Lung (tissue), 12 donors: ENCODE results near the gene HCFC2. TPM values are rescaled to one million over a fixed set of nuclear protein-coding genes. Genes with fewer than 3 reads are reported as not detected.

Source experiments
- ATAC-seq: fragments of 200-7000 bp; cut with Tn5 transposase; one replicate; pipeline ENCODE4 v1.9.1; 2020; ENCODE audit warnings: moderate number of reproducible peaks; ENCODE audit not compliant: insufficient read depth, low FRiP score
- DNase-seq, 3 donors: peaks; one replicate each; pipeline ENCODE4 v3.0.0-alpha.2; 2013 to 2017
- H3K27ac ChIP-seq, 2 donors: one replicate each; pipeline ENCODE4 v1.5.1; 2013; ENCODE audit warnings: mild to moderate bottlenecking in 2 of 2, moderate library complexity in 2 of 2, control low read depth in 1 of 2, inconsistent platforms in 1 of 2, low read depth in 1 of 2, low read length in 1 of 2
- H3K27me3 ChIP-seq, 3 donors: one replicate each; pipeline ENCODE4 v1.5.1; 2013; ENCODE audit warnings: low read length in 2 of 3; ENCODE audit not compliant: control insufficient read depth in 3 of 3, insufficient read depth in 3 of 3
- H3K36me3 ChIP-seq, 4 donors: one replicate each; pipeline ENCODE4 v1.5.1; 2013; ENCODE audit warnings: low read length in 4 of 4, mild to moderate bottlenecking in 1 of 4, moderate library complexity in 1 of 4; ENCODE audit not compliant: control insufficient read depth in 4 of 4, insufficient read depth in 4 of 4
- H3K4me1 ChIP-seq, 5 donors: one replicate each; pipeline ENCODE4 v1.5.1; 2013; ENCODE audit warnings: low read length in 5 of 5, mild to moderate bottlenecking in 2 of 5, moderate library complexity in 1 of 5; ENCODE audit not compliant: control insufficient read depth in 5 of 5, insufficient read depth in 5 of 5
- H3K4me3 ChIP-seq: one replicate; pipeline ENCODE4 v1.5.1; 2013; ENCODE audit warnings: mild to moderate bottlenecking, control low read depth, moderate library complexity
- H3K9ac ChIP-seq, 2 donors: one replicate each; pipeline ENCODE4 v1.5.1; 2013; ENCODE audit warnings: low read length in 2 of 2, control low read depth in 1 of 2; ENCODE audit not compliant: insufficient read depth in 1 of 2
- H3K9me3 ChIP-seq, 4 donors: one replicate each; pipeline ENCODE4 v1.5.1; 2013; ENCODE audit warnings: low read length in 3 of 4, mild to moderate bottlenecking in 1 of 4, moderate library complexity in 1 of 4; ENCODE audit not compliant: control insufficient read depth in 4 of 4, insufficient read depth in 3 of 4
- WGBS, 2 donors: extraction: QIAGEN DNeasy Blood & Tissue Kit; methylation state at CpG; one replicate each; pipeline ENCODE4 v1.1.7; 2013; 5-methylcytosine and 5-hydroxymethylcytosine counted together
- polyA plus RNA-seq, 2 donors: library from polyadenylated mRNA; stranded (reverse); fragments of 200-250 nt; gene quantifications; one replicate each; pipeline ENCODE4 v1.2.1, GENCODE V29; 2013
- total RNA-seq, 2 donors: library from RNA; depleted of rRNA in 1 of 2; stranded (reverse); fragments of >200 nt in 1 of 2; gene quantifications; one replicate each; pipeline ENCODE4 v1.2.1, GENCODE V29; 2014 to 2021
- TF ChIP-seq, protein P1 (sequence below): IDR thresholded peaks from 2 replicates; pipeline ENCODE4 v1.5.1; 2012; ENCODE audit warnings: mild to moderate bottlenecking; ENCODE audit errors: control extremely low read depth, extremely low read depth
- donor health status: control.
- donor health status: control.
- donor health status: Bipolar disorder and iron deficiency.
- donor health status: healthy.
- donor health status: DM: yes; HTN: yes; CAD: no.

The HCFC2 gene
- total and polyA plus RNA-seq, 4 donors: 5.8 to 30.5 (median 10.8) TPM

DNA sequence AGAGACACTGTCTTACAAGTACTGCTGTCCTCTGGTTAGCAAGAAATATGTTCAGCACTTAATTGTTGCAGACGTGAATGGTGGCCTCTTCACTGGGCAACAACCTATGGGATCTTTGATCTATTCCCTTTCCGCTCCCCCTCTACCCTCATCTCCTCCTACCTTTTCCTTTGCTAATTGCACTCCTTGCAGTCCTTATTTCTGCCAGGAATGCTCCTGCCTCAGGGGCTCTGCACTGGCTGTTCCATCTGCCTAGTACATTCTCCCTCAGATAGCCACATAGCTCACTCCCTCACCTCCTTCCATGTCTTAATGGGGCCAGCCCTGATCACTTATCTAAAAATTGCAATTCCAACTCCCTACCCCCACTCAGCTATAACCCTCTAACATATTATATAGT is 78.2 kb downstream of the HCFC2 start:
- TF ChIP-seq, protein P1, sequence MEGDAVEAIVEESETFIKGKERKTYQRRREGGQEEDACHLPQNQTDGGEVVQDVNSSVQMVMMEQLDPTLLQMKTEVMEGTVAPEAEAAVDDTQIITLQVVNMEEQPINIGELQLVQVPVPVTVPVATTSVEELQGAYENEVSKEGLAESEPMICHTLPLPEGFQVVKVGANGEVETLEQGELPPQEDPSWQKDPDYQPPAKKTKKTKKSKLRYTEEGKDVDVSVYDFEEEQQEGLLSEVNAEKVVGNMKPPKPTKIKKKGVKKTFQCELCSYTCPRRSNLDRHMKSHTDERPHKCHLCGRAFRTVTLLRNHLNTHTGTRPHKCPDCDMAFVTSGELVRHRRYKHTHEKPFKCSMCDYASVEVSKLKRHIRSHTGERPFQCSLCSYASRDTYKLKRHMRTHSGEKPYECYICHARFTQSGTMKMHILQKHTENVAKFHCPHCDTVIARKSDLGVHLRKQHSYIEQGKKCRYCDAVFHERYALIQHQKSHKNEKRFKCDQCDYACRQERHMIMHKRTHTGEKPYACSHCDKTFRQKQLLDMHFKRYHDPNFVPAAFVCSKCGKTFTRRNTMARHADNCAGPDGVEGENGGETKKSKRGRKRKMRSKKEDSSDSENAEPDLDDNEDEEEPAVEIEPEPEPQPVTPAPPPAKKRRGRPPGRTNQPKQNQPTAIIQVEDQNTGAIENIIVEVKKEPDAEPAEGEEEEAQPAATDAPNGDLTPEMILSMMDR: no peak
- H3K4me1 ChIP-seq: peaks cover 0 to 8% (median 6%) of the 10 kb centered on the region in 5 donors
- WGBS, 2 donors: 86 to 91% methylated on average over 2 of the region's 2 CpGs
- no peaks in the 10 kb centered on the region for H3K9me3 ChIP-seq
- ATAC-seq (no peak), DNase-seq (no peak)
- no peaks in the 10 kb centered on the region for H3K27me3 ChIP-seq
- no peak overlapping the region for H3K9ac ChIP-seq
- H3K27ac ChIP-seq: no peak overlapping the region
- H3K4me3 ChIP-seq: no peak overlapping the region
- H3K36me3 ChIP-seq: no peaks in the 10 kb centered on the region

DNA sequence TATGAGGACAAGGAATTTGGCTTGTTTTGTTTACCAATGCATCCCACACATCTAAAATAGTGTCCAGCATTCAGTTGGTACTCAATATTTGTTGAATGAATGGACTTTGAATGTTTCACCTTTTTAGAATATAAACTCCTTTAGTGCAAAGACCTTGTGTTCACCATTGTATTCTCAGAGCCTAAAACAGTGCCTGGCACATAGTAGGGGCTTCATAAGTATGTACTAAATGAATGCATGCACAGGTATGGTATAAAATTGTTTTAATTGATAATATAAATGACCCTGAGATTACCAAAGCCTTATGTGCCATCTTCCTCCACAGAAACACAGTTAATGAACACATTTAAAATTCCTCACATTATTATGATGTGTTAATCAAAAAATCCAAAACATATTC is 78.7 kb downstream of the HCFC2 start:
- H3K4me3 ChIP-seq: no peak overlapping the region
- TF ChIP-seq, protein P1: no peak
- H3K4me1 ChIP-seq: peaks cover 0 to 8% (median 6%) of the 10 kb centered on the region in 5 donors
- no peaks in the 10 kb centered on the region for H3K9me3 ChIP-seq
- ATAC-seq: no peak
- DNase-seq: no peak
- no peaks in the 10 kb centered on the region for H3K36me3 ChIP-seq
- no peak overlapping the region for H3K9ac ChIP-seq
- H3K27me3 ChIP-seq: no peaks in the 10 kb centered on the region
- no peak overlapping the region for H3K27ac ChIP-seq

DNA sequence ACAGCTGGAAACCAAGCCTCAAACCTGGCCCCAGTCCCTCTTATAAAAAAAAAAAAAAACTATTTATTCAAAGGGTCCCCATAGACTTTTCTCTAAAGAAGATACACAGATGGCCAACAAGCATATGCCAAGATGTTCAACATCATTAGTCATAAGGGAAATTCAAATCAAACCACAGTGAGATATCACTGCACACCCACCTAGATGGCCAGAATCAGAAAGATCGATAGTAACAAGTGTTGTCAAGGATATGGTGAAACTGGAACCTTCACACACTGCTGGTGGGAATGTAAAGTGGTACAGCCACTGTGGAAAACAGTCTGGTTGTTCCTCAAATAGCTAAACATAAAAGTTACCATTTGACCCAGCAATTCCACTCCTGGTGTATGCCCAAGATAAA is 79.6 kb downstream of the HCFC2 start:
- Histone ChIP-seq H3K36me3 (no peaks in the 10 kb centered on the region), H3K9ac (no peak overlapping the region), H3K4me3 (no peak overlapping the region), H3K27me3 (no peaks in the 10 kb centered on the region), H3K27ac (no peak overlapping the region), H3K4me1 (peaks cover 0 to 2% (median 0%) of the 10 kb centered on the region in 5 donors), H3K9me3 (no peaks in the 10 kb centered on the region)
- WGBS, 2 donors: 91 to 97% methylated on average over 1 of the region's 1 CpG
- ATAC-seq (no peak), DNase-seq (no peak)
- TF ChIP-seq, protein P1: no peak

DNA sequence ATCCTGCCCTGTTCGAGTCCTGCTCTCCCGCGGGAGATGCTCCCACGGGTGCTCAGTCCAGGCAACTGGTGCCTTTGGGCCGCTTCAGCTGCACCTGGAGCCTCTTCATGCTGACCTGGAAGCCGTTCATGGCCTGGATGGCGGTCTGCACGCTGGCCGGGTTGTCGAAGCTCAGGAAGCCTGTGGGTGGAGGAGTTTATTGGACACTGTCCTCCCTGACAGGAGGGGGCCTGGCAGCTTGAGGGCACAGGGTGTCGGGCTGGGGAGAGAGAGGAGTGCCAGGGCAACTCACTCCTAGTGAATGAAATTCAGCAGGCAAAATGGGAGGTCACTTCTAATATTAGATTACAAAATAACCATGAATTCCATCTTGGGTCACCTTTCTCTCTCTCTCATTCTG is 83.0 kb downstream of the HCFC2 start:
- ATAC-seq: no peak
- Histone ChIP-seq H3K4me1 (no peaks in the 10 kb centered on the region), H3K9ac (no peak overlapping the region), H3K4me3 (no peak overlapping the region), H3K27me3 (no peaks in the 10 kb centered on the region), H3K27ac (no peak overlapping the region), H3K36me3 (no peaks in the 10 kb centered on the region), H3K9me3 (no peaks in the 10 kb centered on the region)
- TF ChIP-seq, protein P1: no peak
- no peak for DNase-seq
- 77 to 85% methylated on average over 11 of the region's 11 CpGs for WGBS, 2 donors
